Measurements from ENCODE around the gene RNF166. TPM values are rescaled to one million over a fixed set of nuclear protein-coding genes. Genes with fewer than 3 reads are reported as not detected.

RNF166 gene
- total RNA-seq, 1 donor from 2014 or later = 31.3 TPM

DNA sequence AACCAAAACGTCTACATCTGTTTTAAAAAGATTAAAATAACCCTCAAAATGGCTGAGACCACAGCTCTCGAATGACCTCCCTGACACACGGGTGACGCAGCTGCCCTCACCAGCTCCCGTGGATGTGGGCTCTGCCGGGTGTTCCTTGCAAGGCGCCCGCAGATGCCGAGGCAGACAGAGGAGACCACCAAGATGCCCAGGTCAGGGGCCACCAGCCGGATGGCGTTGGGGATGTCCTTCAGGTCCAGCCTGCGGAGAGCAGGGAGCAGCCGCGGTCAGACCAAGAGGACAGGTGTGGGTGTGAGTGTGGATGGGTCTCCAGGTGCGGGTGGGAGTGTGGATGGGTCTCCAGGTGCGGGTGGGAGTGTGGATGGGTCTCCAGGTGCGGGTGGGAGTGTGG lies 35.2 kb upstream of the RNF166 start:
- Mint-ChIP-seq H3K36me3 (ENCODE audit: low read depth) (no peaks in the 10 kb centered on the region), H3K27me3 (ENCODE audit: low read depth) (no peaks in the 10 kb centered on the region), H3K27ac (ENCODE audit: unreplicated experiment) (no peak overlapping the region), H3K9me3 (no peaks in the 10 kb centered on the region), H3K4me1 (no peaks in the 10 kb centered on the region), H3K4me3 (no peak overlapping the region)
- DNase-seq (ENCODE audit: low read depth, low spot score) = no peak
- TF ChIP-seq, protein P1, sequence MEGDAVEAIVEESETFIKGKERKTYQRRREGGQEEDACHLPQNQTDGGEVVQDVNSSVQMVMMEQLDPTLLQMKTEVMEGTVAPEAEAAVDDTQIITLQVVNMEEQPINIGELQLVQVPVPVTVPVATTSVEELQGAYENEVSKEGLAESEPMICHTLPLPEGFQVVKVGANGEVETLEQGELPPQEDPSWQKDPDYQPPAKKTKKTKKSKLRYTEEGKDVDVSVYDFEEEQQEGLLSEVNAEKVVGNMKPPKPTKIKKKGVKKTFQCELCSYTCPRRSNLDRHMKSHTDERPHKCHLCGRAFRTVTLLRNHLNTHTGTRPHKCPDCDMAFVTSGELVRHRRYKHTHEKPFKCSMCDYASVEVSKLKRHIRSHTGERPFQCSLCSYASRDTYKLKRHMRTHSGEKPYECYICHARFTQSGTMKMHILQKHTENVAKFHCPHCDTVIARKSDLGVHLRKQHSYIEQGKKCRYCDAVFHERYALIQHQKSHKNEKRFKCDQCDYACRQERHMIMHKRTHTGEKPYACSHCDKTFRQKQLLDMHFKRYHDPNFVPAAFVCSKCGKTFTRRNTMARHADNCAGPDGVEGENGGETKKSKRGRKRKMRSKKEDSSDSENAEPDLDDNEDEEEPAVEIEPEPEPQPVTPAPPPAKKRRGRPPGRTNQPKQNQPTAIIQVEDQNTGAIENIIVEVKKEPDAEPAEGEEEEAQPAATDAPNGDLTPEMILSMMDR (conservative IDR thresholded peaks at IDR 0.05) = no peak

DNA sequence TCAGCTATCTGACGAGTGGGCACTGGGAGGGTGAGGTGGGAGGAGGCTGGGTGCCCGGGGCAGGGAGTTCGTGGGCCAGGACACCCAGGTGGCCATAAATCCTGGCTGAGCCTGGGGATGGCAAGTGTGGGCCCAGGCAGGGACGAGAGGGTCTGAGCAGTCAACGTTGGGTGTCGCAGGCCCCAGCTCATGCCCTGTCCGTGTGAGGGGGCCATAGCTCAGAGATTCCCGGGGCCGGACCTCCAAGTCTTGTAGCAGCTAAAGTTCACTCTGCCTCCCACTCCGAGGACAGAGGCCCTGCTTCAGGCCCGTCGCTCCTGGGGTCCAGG lies 34.5 kb upstream of the RNF166 start:
- Mint-ChIP-seq H3K27ac (ENCODE audit: unreplicated experiment) (no peak overlapping the region), H3K36me3 (ENCODE audit: low read depth) (no peaks in the 10 kb centered on the region), H3K4me1 (no peaks in the 10 kb centered on the region), H3K4me3 (no peak overlapping the region), H3K27me3 (ENCODE audit: low read depth) (no peaks in the 10 kb centered on the region), H3K9me3 (no peaks in the 10 kb centered on the region)
- DNase-seq (ENCODE audit: low read depth, low spot score) = no peak
- TF ChIP-seq, protein P1 (conservative IDR thresholded peaks at IDR 0.05) = no peak

DNA sequence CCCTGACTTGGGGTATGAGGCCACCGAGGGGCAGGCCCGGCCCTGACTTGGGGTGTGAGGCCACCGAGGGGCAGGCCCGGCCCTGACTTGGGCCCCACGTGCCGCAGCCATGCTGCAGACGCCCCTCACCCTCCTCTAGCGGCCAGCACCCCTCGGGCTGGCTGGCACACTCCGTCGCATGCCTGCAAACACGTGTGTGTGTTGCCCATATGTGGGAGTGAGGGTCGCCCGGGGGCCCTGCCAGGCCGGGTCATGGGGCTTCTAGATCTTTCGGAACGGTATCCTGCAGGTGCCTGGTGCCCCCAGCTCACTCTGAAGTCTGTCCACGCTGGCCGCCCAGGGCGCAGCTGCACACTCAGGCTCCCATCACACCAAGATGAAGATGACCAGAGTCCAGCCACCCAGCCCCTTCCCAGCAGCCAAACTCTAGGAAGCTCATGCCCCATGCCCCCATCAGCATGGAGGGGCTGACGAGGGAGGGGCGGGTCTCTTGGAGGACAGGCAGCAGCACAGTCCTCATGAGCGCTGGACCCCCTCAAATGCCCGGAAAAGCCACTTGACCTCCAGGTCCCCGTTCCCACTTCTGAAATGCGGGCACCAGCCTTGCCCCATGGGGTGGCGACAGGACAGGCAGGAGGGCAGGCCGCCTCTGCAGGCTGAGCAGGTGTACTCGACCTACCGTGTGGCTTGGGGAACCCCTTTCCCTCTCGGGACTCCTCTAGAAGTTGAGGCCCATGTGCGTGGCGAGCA lies 33.9 kb upstream of the RNF166 start:
- H3K9me3 Mint-ChIP-seq = no peaks in the 10 kb centered on the region
- no peaks in the 10 kb centered on the region for H3K27me3 Mint-ChIP-seq (ENCODE audit: low read depth)
- TF ChIP-seq, protein P1 (conservative IDR thresholded peaks at IDR 0.05) = no peak
- H3K4me1 Mint-ChIP-seq = no peaks in the 10 kb centered on the region
- H3K4me3 Mint-ChIP-seq = no peak overlapping the region
- no peak for DNase-seq (ENCODE audit: low read depth, low spot score)
- no peak overlapping the region for H3K27ac Mint-ChIP-seq (ENCODE audit: unreplicated experiment)
- H3K36me3 Mint-ChIP-seq (ENCODE audit: low read depth) = no peaks in the 10 kb centered on the region

DNA sequence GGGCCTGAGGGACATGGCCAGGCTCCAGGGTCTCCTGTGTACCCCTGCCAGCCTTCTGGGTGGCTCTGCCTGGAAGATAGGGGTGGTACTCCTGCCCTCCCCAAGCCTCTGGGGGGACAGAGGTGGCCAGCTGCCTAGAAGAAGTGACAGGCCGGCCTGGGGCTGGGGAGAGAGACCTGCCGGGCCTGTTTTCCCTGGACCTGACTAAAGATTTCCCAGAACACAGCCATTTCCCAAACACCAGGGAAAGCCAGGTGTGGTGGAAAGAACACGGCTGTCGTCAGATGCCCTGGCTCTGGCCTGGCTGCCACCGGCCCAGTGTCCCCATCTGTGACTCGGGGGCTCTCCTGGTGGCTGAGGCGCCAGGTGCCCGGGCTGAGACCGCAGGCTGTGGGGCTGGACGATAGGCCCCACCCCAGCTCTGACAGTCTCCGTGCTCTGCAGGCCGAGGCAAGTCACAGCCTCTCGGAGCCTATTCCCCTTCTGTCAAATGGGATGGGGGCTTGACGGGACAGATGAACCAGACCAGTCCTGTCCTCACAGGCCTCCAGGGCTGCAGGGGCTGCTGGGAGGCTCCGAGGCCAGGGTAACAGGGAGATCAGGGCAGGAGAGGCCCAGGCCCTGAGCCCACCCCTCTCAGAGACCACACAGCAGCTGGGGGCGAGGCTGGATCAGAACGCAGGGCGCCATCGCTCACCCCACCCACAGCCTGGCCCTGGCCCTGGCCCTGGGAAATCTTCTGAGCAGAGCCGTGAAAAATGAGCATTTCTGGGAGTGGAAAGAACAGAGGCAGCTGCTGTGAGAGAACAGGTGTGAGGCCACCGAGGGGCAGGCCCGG lies 33.1 kb upstream of the RNF166 start:
- Mint-ChIP-seq H3K27me3 (ENCODE audit: low read depth) (no peaks in the 10 kb centered on the region), H3K36me3 (ENCODE audit: low read depth) (no peaks in the 10 kb centered on the region), H3K4me1 (no peaks in the 10 kb centered on the region), H3K9me3 (no peaks in the 10 kb centered on the region), H3K27ac (ENCODE audit: unreplicated experiment) (no peak overlapping the region), H3K4me3 (no peak overlapping the region)
- TF ChIP-seq, protein P1 (conservative IDR thresholded peaks at IDR 0.05) = no peak
- no peak for DNase-seq (ENCODE audit: low read depth, low spot score)

DNA sequence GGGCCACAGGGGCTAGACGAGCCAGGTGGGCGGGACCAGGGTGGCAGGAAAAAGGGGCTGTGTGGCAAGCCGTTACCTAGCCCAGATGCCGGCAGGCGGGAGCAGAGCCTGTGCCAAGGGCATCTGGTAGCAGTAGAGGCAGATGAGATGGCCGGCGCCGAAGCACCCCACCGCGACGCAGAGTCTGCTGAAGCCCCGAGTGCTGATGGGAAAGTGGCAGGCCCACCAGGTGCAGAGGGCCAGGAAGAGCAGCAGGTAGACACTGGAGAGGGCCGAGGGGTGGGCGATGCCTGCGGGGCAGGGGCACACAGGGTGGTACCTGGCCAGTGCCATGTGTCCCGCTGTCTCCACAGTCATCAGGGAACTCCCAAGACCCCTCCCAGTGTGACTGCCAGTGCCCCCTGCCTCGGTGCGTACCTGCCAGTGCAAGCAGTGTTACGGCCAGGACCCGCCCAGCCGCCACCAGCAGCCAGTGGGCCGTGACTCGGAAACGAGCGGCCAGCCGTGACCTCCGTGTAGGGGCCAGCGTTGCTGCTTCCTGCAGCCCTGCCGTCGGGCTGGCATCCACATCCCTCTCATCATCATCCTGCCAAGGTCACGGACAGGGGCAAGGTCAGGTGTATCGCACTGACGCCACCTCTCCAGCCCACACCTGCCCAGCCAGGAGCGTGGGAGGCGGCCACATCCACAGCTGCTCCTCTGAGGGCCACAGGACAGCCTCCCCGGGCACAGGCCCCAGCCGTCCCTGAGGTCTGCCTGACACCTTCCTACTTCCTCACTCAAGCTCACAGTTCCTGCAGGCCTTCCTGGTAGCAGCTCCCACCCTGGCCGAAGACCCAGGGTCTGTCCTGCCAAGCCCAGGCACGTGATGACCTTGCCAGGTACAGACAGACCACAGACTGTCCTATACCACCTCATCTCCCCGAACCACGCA lies 32.2 kb upstream of the RNF166 start:
- no peaks in the 10 kb centered on the region for H3K9me3 Mint-ChIP-seq
- no peaks in the 10 kb centered on the region for H3K27me3 Mint-ChIP-seq (ENCODE audit: low read depth)
- H3K36me3 Mint-ChIP-seq (ENCODE audit: low read depth) = no peaks in the 10 kb centered on the region
- H3K4me3 Mint-ChIP-seq = no peak overlapping the region
- no peak for DNase-seq (ENCODE audit: low read depth, low spot score)
- H3K4me1 Mint-ChIP-seq = no peaks in the 10 kb centered on the region
- H3K27ac Mint-ChIP-seq (ENCODE audit: unreplicated experiment) = no peak overlapping the region
- TF ChIP-seq, protein P1 (conservative IDR thresholded peaks at IDR 0.05) = no peak
